H9 (cell line): ENCODE measurements around the gene AFAP1. TPM values are rescaled to one million over a fixed set of nuclear protein-coding genes. Genes with fewer than 3 reads are reported as not detected.

Source experiments
- DNase-seq: peaks from one replicate; pipeline ENCODE4 v3.0.0-alpha.2; 2017
- H2AFZ ChIP-seq: one replicate; pipeline ENCODE4 v1.6.1; 2013; ENCODE audit warnings: mild to moderate bottlenecking, low read length, control low read depth, moderate library complexity
- H2AK5ac ChIP-seq: 2 replicates; pipeline ENCODE4 v1.6.1; 2013; ENCODE audit warnings: low read length, control low read depth, mixed read lengths; ENCODE audit not compliant: insufficient read length
- H2BK120ac ChIP-seq: one replicate; pipeline ENCODE4 v1.6.1; 2013; ENCODE audit warnings: low read depth, mild to moderate bottlenecking, low read length, control low read depth, inconsistent platforms; ENCODE audit not compliant: poor library complexity, severe bottlenecking
- H2BK12ac ChIP-seq: 2 replicates; pipeline ENCODE4 v1.6.1; 2013; ENCODE audit warnings: low read length, control low read depth, mixed read lengths, low read depth; ENCODE audit not compliant: insufficient read length
- H2BK15ac ChIP-seq: 2 replicates; pipeline ENCODE4 v1.6.1; 2013; ENCODE audit warnings: low read depth, low read length, control low read depth
- H2BK20ac ChIP-seq: one replicate; pipeline ENCODE4 v1.6.1; 2013; ENCODE audit warnings: low read depth, mild to moderate bottlenecking, low read length, control low read depth, inconsistent platforms; ENCODE audit not compliant: poor library complexity, severe bottlenecking
- H2BK5ac ChIP-seq: 2 replicates; pipeline ENCODE4 v1.6.1; 2013; ENCODE audit warnings: low read length, control low read depth, mixed read lengths; ENCODE audit not compliant: insufficient read length
- H3K14ac ChIP-seq: 2 replicates; pipeline ENCODE4 v1.6.1; 2013; ENCODE audit warnings: low read length, control low read depth; ENCODE audit not compliant: insufficient read depth
- H3K18ac ChIP-seq: 2 replicates; pipeline ENCODE4 v1.6.1; 2013; ENCODE audit warnings: low read depth, mild to moderate bottlenecking, mixed read lengths, low read length, control low read depth; ENCODE audit not compliant: insufficient read length
- H3K23ac ChIP-seq: 2 replicates; pipeline ENCODE4 v1.6.1; 2013; ENCODE audit warnings: low read length, control low read depth, mixed read lengths, low read depth; ENCODE audit not compliant: insufficient read length
- H3K23me2 ChIP-seq: 2 replicates; pipeline ENCODE4 v1.6.1; 2013; ENCODE audit warnings: low read depth, mild to moderate bottlenecking, mixed read lengths, low read length, control low read depth; ENCODE audit not compliant: insufficient read length, poor library complexity, severe bottlenecking
- H3K27ac ChIP-seq: 2 replicates; pipeline ENCODE4 v1.5.1; 2013; ENCODE audit warnings: low read length, control low read depth, mixed read lengths, low read depth; ENCODE audit not compliant: insufficient read length
- H3K27me3 ChIP-seq: 2 replicates; pipeline ENCODE4 v1.6.1; 2013; ENCODE audit warnings: low read length, control low read depth, inconsistent platforms; ENCODE audit not compliant: insufficient read depth
- H3K4ac ChIP-seq: 2 replicates; pipeline ENCODE4 v1.6.1; 2013; ENCODE audit warnings: low read depth, mild to moderate bottlenecking, control low read depth, inconsistent platforms, low read length, moderate library complexity
- H3K4me1 ChIP-seq: 2 replicates; pipeline ENCODE4 v1.6.1; 2013; ENCODE audit warnings: low read length, control low read depth, inconsistent platforms; ENCODE audit not compliant: insufficient read depth
- H3K4me2 ChIP-seq: 2 replicates; pipeline ENCODE4 v1.6.1; 2013; ENCODE audit warnings: low read length, control low read depth, mixed read lengths; ENCODE audit not compliant: insufficient read length, insufficient read depth
- H3K56ac ChIP-seq: 2 replicates; pipeline ENCODE4 v1.6.1; 2013; ENCODE audit warnings: low read depth, mild to moderate bottlenecking, mixed read lengths, low read length, control low read depth; ENCODE audit not compliant: insufficient read length
- H3K79me1 ChIP-seq: 2 replicates; pipeline ENCODE4 v1.6.1; 2013; ENCODE audit warnings: low read depth, mild to moderate bottlenecking, moderate library complexity, low read length, control low read depth, inconsistent platforms; ENCODE audit not compliant: insufficient read depth, poor library complexity, severe bottlenecking
- H3K79me2 ChIP-seq: 2 replicates; pipeline ENCODE4 v1.6.1; 2013; ENCODE audit warnings: low read length, control low read depth, inconsistent platforms; ENCODE audit not compliant: insufficient read depth
- H3K9ac ChIP-seq: 2 replicates; pipeline ENCODE4 v1.6.1; 2013; ENCODE audit warnings: low read length, control low read depth, mixed read lengths; ENCODE audit not compliant: insufficient read length; ENCODE audit errors: extremely low read depth
- H3K9me3 ChIP-seq: one replicate; pipeline ENCODE4 v1.6.1; 2013; ENCODE audit warnings: low read depth, low read length, inconsistent platforms; ENCODE audit not compliant: control insufficient read depth
- H3T11ph ChIP-seq: one replicate; pipeline ENCODE4 v1.6.1; 2013; ENCODE audit warnings: mild to moderate bottlenecking, low read length, control low read depth, inconsistent platforms
- H4K20me1 ChIP-seq: one replicate; pipeline ENCODE4 v1.6.1; 2013; ENCODE audit not compliant: control insufficient read depth, insufficient read length, insufficient read depth
- H4K5ac ChIP-seq: 2 replicates; pipeline ENCODE4 v1.6.1; 2013; ENCODE audit warnings: low read depth, mild to moderate bottlenecking, mixed read lengths, low read length, control low read depth; ENCODE audit not compliant: insufficient read length
- H4K8ac ChIP-seq: replicated peaks from 2 replicates; pipeline ENCODE4 v1.6.1; 2013; ENCODE audit warnings: low read length, control low read depth, mixed read lengths, low read depth; ENCODE audit not compliant: insufficient read length
- H4K91ac ChIP-seq: 2 replicates; pipeline ENCODE4 v1.6.1; 2013; ENCODE audit warnings: low read depth, mild to moderate bottlenecking, moderate library complexity, mixed read lengths, low read length, control low read depth; ENCODE audit not compliant: insufficient read length
- H3K27ac Mint-ChIP-seq, 3 experiments: 2 replicates in 2 of 3; 3 replicates in 1 of 3; pipeline ENCODE4 v1.8.0; 2020 to 2021; ENCODE audit warnings: mixed read lengths in 3 of 3, mild to moderate bottlenecking in 1 of 3, moderate library complexity in 1 of 3
- H3K27me3 Mint-ChIP-seq: 2 replicates; pipeline ENCODE4 v1.8.0; 2021; ENCODE audit warnings: low read depth, mild to moderate bottlenecking, moderate library complexity, mixed read lengths
- H3K36me3 Mint-ChIP-seq, 3 experiments: 2 replicates in 2 of 3; 3 replicates in 1 of 3; pipeline ENCODE4 v1.8.0; 2020 to 2021; ENCODE audit warnings: low read depth in 3 of 3, mixed read lengths in 3 of 3; ENCODE audit not compliant: insufficient read depth in 1 of 3
- H3K4me1 Mint-ChIP-seq, 2 experiments: 2 replicates each; pipeline ENCODE4 v1.8.0; 2020; ENCODE audit warnings: mixed read lengths in 2 of 2
- H3K4me3 Mint-ChIP-seq, 2 experiments: 2 replicates in 1 of 2; 3 replicates in 1 of 2; pipeline ENCODE4 v1.8.0; 2020 to 2021; ENCODE audit warnings: mild to moderate bottlenecking in 2 of 2, mixed read lengths in 2 of 2, moderate library complexity in 1 of 2
- H3K9me3 Mint-ChIP-seq, 2 experiments: 2 replicates in 1 of 2; 3 replicates in 1 of 2; pipeline ENCODE4 v1.8.0; 2020; ENCODE audit warnings: mild to moderate bottlenecking in 2 of 2, mixed read lengths in 2 of 2, moderate library complexity in 1 of 2
- CTCF ChIP-seq: fragments of 200-600 bp; sonication (generic); conservative IDR thresholded peaks from 3 replicates; pipeline ENCODE4 v1.8.0; 2021; ENCODE audit warnings: antibody characterized with exemption, mild to moderate bottlenecking
- WGBS: extraction: QIAGEN DNeasy Blood & Tissue Kit; methylation state at CpG from one replicate; pipeline ENCODE4 v1.1.7; 2013; ENCODE audit warnings: missing lambda C conversion rate, low lambda C conversion rate, mixed read lengths; ENCODE audit not compliant: insufficient read length; ENCODE audit errors: extremely low coverage; 5-methylcytosine and 5-hydroxymethylcytosine counted together
- total RNA-seq: library from RNA; stranded (reverse); gene quantifications from 2 replicates; pipeline ENCODE4 v1.2.1, GENCODE V29; 2021

Gene AFAP1
- total RNA-seq, 1 experiment from 2014 or later, result 6.5 TPM

DNA sequence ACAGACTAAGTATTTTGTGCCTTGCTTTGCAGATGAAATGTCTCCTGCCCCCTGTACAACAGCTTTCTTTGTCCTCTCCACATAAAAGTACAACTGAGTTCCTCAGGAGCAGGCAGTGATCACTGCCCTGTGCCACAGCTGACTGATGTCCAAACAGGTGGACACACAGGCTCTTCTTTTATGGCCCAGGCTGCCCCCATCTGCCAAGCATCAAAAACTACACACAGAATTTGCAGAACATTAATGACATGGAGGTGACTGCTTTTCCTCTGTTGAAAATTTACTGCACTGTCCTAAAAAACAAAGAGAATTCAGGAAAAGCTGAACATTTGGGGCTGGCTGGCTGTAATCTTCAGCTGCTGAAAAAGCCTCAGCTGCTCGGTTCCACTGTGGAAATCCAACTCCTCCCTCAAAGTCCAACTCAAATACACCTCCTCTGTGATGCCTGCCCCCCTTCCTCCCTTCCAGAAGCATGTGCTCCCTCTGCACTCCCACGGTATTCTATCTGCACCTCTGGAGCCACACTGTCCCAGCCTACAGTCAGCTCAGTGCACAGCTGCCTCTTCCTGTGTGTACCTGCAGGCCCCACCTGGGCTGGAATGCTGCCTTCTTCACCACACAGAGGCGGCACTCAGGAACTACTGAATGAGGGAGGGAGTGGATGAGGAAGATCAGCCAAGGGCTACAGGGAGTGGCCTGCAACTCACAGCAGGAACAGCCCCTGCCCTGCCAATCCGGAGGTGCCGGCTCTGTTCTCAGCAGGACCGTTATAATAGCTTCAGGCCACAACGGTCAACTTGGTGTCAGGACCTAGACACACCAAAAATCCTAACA is 10.3 kb downstream of the AFAP1 start:
- no peaks in the 10 kb centered on the region for H3K27me3 ChIP-seq
- H3T11ph ChIP-seq, result no peak overlapping the region
- H2AFZ ChIP-seq, result no peak overlapping the region
- no peak overlapping the region for H3K27ac ChIP-seq
- no peak overlapping the region for H3K9ac ChIP-seq
- peak overlapping the region in 1 of 2 experiments; percentile 22; a peak in 3 of 5 replicates for H3K4me3 Mint-ChIP-seq
- peak overlapping the region in 2 of 3 experiments; percentile 32 to 76; a peak in 5 of 7 replicates for H3K27ac Mint-ChIP-seq
- H3K27me3 Mint-ChIP-seq, result no peaks in the 10 kb centered on the region; the same call in 1 of the 2 replicates
- peaks cover 0 to 9% (median 8%) of the 10 kb centered on the region in 3 experiments; a peak in 5 of 7 replicates for H3K36me3 Mint-ChIP-seq
- no CpG with 5 or more reads among the region's 7 CpGs for WGBS
- no peaks in the 10 kb centered on the region for H4K20me1 ChIP-seq
- H3K18ac ChIP-seq, result no peak overlapping the region
- H3K79me2 ChIP-seq, result peaks cover 10% of the 10 kb centered on the region; the same call in 1 of the 2 replicates
- no peak overlapping the region for H2BK12ac ChIP-seq
- peak; percentile 33; the same call in 1 of the 3 replicates for TF ChIP-seq CTCF
- H3K9me3 Mint-ChIP-seq, result no peaks in the 10 kb centered on the region
- H3K9me3 ChIP-seq, result no peaks in the 10 kb centered on the region
- H2BK15ac ChIP-seq, result no peak overlapping the region
- H3K14ac ChIP-seq, result no peak overlapping the region
- no peak overlapping the region for H2BK5ac ChIP-seq
- H3K23ac ChIP-seq, result no peak overlapping the region
- no peak overlapping the region for H3K4me2 ChIP-seq
- no peaks in the 10 kb centered on the region for H3K23me2 ChIP-seq
- H2AK5ac ChIP-seq, result no peak overlapping the region
- no peaks in the 10 kb centered on the region for H3K4me1 ChIP-seq
- peak; percentile 69 for DNase-seq
- no peak overlapping the region for H2BK120ac ChIP-seq
- H4K8ac ChIP-seq, result no peak overlapping the region
- H3K4ac ChIP-seq, result no peak overlapping the region
- H3K4me1 Mint-ChIP-seq, result peaks cover 18 to 26% of the 10 kb centered on the region in 2 experiments
- H2BK20ac ChIP-seq, result no peak overlapping the region
- H4K5ac ChIP-seq, result no peak overlapping the region
- no peaks in the 10 kb centered on the region for H3K79me1 ChIP-seq
- no peak overlapping the region for H3K56ac ChIP-seq
- no peak overlapping the region for H4K91ac ChIP-seq
